DMS114 treated with DMSO at 0.1 percent for 48 hours (cell line): Measurements from ENCODE around the gene ZNF831.

ENCODE experiments used
- DNase-seq: peaks from one replicate; lab custom pipeline; 2025; ENCODE audit not compliant: unreplicated experiment; lab: John Stamatoyannopoulos, UW

ZNF831 gene

DNA sequence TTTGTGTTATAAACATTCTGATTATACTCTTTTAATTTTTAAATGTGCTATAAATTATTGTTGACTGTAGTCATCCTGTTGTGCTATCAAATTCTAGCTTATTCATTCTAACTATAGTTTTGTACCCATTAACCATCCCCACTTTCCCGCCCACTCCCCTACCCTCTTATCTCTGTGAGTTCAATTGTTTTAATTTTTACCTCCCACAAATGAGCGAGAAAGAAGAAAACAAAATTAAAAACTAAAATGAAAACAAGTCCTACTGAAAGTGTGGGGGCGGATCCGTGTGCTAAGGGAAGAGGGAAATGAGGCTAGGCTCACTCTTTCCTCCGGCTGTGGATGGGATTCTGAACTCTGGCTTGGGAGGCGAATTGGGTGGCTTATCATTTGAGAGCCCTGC is 6.6 kb upstream of the ZNF831 start:
- DNase-seq, result no peak

DNA sequence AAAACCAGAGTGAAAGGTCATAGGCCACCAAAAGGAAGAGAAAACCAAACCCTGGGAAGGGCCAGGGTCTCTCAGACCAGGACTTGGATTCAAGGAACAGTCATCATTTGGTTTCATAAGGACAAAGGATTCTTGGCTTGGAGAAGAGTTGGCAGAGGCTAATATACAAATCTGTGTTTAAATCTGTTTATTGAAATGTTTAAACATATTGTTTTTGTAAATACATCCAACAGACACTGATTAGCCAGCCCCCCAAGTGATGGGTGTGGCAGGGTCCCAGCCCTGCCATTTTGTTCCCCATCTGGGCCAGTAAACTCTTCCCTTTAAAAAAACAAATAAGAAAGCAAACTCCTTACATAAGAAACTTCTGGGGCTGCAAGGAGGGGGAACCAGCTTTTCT is 6.1 kb upstream of the ZNF831 start:
- no peak for DNase-seq

DNA sequence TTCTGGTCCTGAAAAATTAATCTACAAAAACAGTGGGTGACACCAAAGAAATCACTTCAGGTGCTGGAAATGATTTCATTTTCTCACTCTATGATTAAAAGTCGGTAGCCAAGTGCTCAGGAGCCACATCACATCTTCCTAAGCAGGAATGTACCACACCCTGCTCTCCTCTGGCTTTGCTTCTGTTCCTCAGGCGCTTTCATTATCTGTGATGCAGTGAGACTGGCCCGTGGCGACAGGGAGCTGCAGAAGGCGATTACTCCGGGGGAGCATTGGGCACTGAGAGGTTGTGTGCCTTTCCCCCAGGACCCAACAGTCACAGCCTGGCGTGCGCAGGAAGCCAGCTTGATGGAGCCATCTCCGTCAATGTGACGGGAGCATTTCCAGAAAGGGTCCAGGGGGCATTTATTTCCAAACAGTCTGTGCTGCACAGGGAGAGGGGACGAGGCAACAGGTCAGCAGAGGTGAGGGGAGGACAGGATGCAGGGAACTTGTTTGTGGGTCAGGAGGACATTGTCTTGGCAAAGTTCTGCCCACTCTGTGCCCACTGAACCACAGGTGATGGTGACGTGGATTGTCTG is 5.6 kb upstream of the ZNF831 start:
- DNase-seq, result no peak

DNA sequence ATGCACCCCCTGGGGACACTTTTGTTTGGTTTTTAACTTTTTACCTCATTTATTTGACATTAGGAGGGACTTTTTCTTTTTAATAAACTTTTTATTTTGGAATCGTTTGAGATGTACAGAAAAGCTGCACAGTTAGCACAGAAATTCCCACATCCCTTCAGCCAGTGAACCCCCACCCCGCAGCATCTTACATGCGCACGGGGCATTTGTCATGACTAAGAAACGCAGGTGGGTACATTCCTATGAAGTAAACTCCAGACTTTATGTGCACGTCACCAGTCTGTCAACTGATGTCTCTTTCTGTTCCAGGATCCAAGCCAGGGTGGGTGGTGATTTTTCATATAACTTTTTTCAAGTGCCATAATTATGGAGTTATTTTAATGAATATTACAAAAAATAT is 4.9 kb upstream of the ZNF831 start:
- no peak for DNase-seq

DNA sequence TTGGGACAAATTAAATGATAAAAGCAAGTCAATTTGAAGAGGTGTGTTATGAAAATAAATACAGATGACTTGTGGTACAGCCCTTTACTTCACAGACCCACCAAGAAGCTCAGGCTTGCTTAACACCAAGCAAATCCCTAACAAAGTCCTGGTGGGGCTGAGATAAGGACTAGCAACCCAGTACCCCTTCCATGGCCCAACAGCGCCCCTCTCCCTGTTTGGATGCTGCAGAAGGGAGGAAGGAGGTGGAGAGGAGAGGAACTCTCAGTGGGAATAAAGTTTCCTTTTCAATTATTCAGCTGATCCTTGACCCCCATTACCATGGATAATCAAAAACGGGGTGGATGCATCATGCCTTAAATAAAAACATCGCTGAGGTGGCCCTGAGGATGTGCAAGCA is 4.5 kb upstream of the ZNF831 start:
- no peak for DNase-seq

DNA sequence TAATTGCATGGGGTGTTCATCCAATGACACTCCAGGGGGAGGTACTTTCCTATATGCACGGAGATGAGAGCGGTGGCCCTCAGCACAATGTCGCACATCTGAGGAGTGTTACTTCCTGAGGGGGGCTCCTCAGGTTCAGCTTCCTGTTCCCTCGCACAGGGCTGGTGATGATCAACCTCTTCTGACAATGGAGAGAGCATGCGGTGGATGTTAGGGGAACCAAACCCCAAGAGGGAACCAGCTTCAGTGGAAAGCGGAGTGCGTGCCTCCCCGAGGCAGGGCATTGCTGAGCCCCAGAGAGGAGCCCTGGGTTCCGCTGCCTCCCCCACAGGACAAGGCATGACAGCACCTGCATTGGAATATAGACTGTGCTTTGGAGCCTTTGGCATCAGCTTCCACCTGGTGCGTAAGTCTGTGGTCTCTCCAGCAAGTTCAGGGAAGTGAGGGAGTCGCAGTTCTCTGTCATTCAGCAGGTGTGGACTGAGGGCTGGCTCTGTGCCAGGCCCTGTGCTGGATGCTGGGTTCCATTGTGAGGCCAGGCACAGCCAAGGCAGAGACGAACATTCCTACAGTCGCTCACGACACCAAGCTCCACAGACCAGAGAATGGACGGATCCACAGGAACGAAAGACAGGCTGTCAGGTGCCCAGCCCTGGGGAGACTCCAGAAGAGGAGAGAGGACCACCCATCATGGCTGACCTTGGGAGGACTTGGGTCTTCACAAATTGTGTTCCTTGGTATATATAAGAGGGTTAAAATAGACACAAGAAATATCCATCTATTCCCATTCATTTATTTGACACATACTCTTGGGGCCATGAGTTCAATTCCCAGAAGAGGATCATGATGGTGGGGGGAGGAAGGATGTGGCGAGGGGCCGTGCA is 3.9 kb upstream of the ZNF831 start:
- no peak for DNase-seq

DNA sequence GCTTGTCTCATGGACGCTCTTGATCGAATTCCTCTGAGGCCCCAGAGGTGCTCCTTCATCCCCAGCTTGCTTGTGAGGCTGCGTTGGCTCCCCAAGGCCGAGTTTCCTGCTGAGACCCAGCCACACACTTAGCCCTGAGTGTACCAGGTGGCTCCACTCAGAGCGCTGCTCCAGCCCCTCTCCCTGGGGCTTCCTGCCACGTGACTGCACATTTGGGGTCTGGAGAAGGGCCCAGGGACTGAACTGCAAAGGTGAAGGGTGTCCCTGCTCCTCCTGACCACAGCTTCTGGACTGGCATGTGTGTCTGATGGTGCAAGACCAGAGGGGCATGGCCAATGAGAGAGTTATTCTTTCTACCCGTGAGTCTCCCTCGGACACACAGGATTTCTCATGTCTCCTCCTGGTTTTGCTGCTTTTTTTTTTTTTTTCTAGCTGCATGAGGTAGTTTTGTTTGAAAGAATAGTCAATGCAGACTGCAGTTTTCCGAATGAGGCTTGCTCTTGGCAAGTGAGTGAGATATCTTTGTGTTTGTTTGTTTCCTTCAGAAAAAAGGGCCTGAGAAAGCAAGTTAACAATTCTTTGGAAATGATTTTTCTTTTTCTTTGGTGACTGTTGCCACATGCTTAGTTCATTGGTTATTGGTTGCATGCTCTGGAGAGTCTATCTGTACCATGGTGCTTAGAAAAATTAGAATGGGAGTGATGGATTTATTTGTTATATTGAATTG is 3.1 kb upstream of the ZNF831 start:
- no peak for DNase-seq

DNA sequence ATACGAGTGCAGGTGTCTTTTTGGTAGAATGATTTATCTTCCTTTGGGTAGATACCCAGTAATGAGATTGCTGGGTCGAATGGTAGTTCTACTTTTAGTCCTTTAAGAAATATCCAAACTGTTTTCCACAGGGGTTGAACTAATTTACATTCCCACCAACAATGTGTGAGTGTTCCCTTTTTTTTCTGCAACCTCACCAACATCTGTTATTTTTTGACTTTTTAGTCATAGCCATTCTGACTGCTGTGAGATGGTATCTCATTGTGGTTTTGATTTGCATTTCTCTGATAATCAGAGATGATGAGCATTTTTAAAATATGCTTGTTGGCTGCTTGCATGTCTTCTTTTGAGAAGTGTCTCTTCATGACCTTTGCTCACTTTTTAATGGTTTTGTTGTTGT is 1.9 kb upstream of the ZNF831 start:
- no peak for DNase-seq

DNA sequence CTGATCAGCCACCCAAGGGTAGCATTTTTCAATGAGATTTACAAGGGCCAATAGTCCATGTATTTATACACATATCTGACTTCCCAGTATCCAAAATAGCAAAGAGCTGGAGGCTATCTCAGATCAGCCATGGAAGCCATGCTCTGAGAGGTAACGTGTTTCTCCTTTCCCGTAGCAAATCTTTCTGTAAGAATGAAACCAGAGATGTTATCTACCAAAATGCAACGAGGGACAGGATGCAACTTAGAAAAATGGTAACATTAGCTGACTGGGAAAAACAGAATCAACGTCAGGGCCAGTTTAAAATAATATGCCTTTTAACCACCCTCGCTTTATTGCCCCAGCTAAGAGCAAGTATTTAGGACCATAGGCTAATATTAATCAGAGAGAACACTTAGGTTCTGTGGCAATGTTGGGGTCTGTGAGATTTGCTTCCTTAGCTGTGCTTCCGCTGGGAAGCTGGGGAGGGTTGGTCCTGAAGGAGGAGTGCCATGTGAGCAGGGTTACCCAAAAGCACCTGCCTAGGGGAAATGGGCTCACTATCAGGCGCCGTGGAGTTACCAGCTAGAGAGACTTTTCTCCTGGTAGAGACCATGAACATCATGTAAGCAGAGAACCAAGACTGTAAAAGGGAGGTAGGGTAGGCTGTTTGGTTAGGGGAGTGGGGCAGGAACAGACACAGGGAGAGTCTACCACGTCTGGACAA is 1.2 kb downstream of the ZNF831 start:
- DNase-seq, result no peak

DNA sequence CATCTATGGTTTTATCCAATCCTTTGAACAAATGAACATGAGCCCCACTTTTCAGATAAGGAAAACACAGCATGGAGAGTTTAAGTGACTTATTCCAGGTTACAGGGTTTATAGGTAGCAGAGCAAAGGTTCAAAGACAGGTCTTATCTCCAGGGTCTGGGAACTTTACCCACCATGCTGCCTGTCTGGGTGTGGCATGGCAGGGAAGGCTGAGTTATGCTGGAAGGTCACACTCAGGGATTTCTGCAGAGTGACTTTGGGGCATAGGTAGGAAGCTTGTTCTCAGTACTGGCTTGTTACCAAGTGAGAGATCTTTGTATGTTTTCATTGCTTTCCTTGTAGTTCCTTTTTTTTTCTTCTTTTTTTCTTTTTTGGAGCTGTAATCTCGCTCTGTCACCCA is 1.8 kb downstream of the ZNF831 start:
- no peak for DNase-seq

DNA sequence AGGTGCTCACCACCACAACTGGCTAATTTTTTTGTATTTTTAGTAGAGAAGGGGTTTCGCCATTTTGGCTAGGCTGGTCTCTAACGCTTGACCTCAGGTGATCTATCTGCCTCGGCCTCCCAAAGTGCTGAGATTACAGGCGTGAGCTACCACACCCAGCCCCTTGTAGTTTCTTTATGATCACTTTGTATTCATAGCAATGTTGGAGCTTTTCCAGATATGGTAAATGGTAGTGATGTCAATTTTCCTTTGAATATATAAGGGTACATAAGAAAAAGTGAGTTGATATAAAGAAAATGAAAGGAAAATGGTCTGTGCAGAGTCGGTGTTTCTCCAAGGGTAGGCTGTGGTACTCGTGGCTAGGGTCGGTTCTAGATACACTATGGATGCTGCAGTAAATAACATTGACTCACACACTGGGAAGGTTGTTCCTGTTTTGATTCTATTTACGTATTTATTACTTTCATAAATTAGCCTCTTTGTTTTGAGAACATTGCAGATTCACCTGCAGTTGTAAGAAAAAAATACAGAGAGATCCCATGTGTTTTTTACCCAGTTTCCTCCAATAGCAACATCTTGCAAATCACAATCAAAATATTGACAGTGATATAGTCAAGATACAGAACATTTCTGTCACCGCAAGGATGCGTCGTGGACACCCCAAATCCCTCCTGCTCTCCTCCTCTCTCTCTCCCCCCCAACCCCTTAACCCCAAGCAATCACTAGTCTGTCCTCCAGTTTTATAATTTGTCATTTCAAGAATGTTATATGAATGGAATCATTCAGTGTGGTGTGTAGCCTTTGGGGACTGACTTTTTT is 2.5 kb downstream of the ZNF831 start:
- DNase-seq, result no peak

DNA sequence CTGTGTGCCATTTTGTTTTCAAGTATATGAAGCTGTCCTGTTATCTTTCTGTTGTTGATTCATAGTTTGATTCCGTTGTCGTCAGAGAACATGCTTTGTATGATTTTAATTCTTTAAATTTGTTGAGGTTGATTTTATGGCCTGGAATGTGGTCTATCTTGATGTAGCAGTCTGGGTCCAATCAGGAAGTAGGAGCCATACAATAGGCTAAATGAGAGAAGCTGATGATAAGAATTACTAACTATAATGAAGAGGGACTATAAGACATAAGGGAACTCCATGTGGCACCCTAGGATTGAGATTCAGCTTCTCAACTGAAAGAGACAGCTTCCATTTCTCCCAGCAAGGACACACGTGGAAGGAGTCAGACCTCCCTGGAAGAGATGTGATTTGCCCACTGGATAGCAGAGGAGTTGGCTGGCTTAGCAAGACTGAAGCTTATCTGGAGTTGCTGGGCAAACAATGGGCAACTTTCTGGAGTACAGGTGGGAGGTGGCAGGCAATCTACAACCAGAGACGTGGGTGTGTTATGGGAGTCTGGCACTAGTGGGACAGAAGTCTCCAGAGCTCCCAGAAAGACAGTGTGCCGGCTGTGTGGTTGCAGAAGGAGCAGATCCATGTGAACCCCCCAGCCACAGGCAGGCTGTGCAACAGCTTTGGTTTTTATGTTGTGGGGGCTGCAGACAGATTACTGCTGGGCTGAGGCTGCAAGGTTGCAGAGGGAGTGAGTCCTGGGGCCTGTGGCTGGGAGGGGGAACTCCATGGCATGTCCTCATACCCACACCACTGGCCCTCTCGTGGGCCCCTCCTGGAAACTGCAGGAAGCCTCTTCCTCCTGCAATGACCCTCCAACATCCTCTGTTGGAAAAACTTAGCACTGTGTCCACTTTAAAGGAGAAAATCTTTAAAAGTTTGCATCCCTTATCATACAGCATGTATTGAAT is 7.1 kb downstream of the ZNF831 start:
- DNase-seq, result no peak

DNA sequence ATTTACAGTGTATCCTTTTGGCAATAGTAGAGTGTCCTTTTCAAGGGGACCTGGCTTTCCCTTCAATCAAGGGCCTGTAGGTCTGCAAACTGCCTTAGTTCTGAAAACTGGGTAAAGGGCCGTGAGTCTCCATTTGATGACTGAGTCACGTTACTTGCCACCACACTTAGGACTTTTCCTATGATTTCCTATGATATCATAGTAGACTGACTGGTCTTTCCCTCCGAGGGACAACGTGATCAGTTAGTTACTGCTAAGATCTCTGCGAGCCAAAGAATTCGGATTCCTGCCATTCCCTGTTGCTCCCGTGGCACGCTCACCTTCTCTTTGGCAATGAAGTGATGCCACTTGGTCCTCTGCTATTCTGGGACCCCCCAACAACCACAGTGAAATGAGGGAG is 8.4 kb downstream of the ZNF831 start:
- no peak for DNase-seq

DNA sequence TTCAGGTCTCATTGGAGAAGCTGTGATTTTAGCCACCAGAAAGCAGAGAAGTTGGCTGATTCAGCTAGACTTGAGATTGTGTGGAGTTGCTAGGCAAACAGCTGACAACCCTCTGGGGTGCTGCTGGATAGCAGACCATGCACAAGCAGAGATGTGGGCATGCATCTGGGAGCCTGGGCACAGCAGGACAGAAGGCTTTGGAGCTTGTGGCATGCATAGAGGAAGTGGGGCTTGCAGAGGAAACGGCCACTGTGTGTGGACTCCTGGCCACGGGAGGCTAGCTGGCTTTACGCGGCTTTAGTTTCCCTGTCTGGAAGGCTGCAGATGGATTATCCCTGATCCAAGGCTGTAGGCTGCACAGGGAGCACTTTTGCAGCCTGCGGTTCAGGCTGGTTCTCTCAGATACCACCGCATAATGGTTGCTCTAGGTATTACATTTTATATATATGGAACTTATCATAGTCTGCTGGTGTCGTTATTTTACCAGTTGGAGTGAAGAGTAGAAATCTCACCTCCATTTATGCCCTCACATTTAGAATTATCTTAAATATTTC is 10.4 kb downstream of the ZNF831 start:
- DNase-seq, result no peak

DNA sequence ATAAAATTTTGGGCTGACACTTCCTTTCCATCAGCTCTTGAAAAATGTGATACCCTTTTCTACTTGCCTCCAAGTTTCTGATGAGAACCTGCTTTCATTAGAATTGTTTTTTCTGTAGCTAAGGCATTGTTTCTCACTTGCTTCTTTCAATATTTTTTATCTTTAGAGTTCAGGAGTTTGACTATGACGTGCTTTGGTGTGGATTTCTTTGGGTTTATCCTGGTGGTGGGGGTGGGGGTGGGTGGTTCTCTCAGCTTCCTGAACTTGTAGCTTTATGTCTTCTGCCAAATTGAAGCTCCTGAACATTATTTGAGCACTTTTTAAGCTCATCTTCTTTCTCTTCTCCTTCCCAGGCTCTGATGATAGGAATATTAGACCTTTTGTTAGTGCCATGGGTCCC is 11.4 kb downstream of the ZNF831 start:
- no peak for DNase-seq

DNA sequence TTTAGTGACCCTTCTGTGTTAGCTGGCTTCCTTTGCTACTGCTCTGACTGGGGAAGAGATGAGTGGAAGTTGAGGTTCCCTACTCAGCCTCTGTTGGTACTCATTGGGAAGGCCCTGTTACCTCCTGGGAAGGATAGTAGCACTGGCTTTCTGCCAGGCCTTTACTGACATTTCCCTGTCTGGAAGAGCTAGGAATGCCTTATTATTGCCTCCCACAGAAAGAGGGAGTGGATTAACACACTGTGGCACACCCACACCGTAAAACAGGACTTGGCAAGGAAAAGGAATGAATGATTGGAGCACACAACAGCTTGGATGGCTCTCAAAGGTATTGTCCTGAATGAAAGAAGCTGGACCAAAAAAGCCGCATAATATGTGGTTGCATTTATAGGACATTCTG is 12.2 kb downstream of the ZNF831 start:
- DNase-seq, result no peak

DNA sequence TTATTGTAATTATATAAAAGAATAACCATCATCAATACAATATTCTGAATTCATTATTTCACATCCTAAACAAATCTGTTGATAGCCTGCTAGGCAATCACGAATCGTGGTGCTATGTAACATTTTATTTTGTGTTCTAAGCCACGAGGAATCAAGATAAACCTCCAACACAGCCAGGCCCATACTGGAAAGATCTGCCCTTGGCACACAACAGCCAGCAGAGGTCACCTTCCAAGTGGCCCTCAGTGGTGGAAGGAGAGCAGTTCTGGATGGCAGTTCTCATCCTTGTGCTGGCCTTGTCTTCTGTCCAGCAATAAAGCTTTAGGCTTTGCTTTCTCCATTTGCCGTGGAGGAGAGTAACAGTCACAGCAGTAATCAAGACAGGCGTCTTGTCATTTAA is 13.2 kb downstream of the ZNF831 start:
- no peak for DNase-seq

DNA sequence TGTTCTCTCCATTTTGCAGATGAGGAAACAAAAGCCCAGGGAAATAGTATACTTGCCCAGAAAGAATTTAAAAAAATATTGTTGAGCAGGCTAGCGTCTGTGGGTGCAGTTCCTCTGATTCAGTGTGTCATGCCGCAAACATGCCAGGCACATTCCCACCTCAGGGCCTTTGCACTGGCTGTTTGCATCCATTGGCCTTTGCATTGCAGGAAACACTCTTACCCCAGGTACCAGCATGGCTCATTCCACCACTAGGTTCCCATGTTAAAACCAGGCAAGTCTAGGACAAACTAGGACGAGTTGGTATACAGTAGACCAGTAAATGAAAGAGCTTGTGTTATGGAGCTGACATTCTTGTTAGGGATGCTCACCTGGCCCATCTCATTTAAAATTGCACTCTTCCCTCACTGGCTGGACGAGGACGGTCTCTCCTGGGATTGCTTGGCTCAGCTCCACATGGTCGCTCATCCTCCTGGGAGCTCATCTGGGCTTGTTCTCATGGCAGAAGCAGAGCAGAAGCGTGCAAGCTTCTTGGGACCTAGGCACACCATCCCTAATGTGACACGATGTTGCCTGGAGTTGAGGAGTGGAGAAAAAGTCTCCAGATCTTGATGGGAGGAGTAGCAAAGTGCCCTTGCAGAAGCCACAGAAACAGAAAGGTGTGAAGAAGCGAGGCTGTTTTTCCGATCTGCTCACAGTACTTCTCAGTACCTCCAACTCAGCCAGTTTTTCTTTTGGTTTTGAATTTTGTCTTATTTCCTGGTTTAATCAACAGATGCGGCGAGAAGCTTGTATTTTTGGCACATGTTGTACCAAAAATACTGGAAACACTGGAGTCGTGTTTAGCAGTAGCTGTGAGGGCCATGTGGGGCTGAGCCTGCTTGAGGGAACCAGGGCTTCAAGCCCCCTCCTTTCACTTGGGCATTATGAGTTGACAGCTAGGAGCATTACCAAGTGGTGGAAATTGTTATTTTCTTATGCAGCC is 13.9 kb downstream of the ZNF831 start:
- DNase-seq, result no peak
